Neural progenitor cell (in vitro differentiated cells): ENCODE results near the gene MRM3. TPM values are rescaled to one million over a fixed set of nuclear protein-coding genes. Genes with fewer than 3 reads are reported as not detected.
"Not testable (repeated sequence)": the region's sequence is repeated elsewhere in the genome, so short reads cannot be mapped to it uniquely, and the experiment has no call there.

Experiments
- DNase-seq: peaks from one replicate; pipeline ENCODE4 v3.0.0-alpha.2; 2016; ENCODE audit warnings: low spot score
- H2AFZ ChIP-seq: fragments of 200-600 bp; sonication (generic); replicated peaks from 2 replicates; pipeline ENCODE4 v1.6.1; 2016; ENCODE audit warnings: antibody characterized with exemption
- H3F3A ChIP-seq: fragments of 200-600 bp; sonication (generic); 2 replicates; pipeline ENCODE4 v1.6.1; 2016; ENCODE audit warnings: antibody characterized with exemption, low read depth
- H3K27ac ChIP-seq: fragments of 200-600 bp; sonication (generic); 2 replicates; pipeline ENCODE4 v1.5.1; 2016; ENCODE audit warnings: mild to moderate bottlenecking
- H3K27me3 ChIP-seq: fragments of 200-600 bp; sonication (generic); 2 replicates; pipeline ENCODE4 v1.6.1; 2016; ENCODE audit warnings: mild to moderate bottlenecking, moderate library complexity
- H3K36me3 ChIP-seq: fragments of 200-600 bp; sonication (generic); 2 replicates; pipeline ENCODE4 v1.5.1; 2016
- H3K4me1 ChIP-seq: fragments of 200-600 bp; sonication (generic); 2 replicates; pipeline ENCODE4 v1.6.1; 2016; ENCODE audit warnings: mixed run types
- H3K4me2 ChIP-seq: fragments of 200-600 bp; sonication (generic); 2 replicates; pipeline ENCODE4 v1.6.1; 2016
- H3K4me3 ChIP-seq: fragments of 200-600 bp; sonication (generic); 2 replicates; pipeline ENCODE4 v1.5.1; 2016
- H3K79me2 ChIP-seq: fragments of 200-600 bp; sonication (generic); 2 replicates; pipeline ENCODE4 v1.6.1; 2016; ENCODE audit warnings: low read depth
- H3K9ac ChIP-seq: fragments of 200-600 bp; sonication (generic); 2 replicates; pipeline ENCODE4 v1.6.1; 2016
- H3K9me3 ChIP-seq: fragments of 200-600 bp; sonication (generic); 2 replicates; pipeline ENCODE4 v1.5.1; 2016; ENCODE audit warnings: low read depth
- H4K20me1 ChIP-seq: fragments of 200-600 bp; sonication (generic); 2 replicates; pipeline ENCODE4 v1.6.1; 2016; ENCODE audit warnings: low read depth
- H3K27ac Mint-ChIP-seq: 3 replicates; pipeline ENCODE4 v1.8.0; 2021; ENCODE audit warnings: mixed read lengths
- H3K27me3 Mint-ChIP-seq: 2 replicates; pipeline ENCODE4 v1.8.0; 2022; ENCODE audit warnings: low read depth, mild to moderate bottlenecking, inconsistent platforms, moderate library complexity, mixed read lengths; ENCODE audit not compliant: insufficient read depth
- H3K36me3 Mint-ChIP-seq: 3 replicates; pipeline ENCODE4 v1.8.0; 2021; ENCODE audit warnings: mixed read lengths
- H3K4me1 Mint-ChIP-seq: 3 replicates; pipeline ENCODE4 v1.8.0; 2021; ENCODE audit warnings: mixed read lengths
- H3K4me3 Mint-ChIP-seq: 3 replicates; pipeline ENCODE4 v1.8.0; 2021; ENCODE audit warnings: mild to moderate bottlenecking, moderate library complexity, mixed read lengths
- H3K9me3 Mint-ChIP-seq: 3 replicates; pipeline ENCODE4 v1.8.0; 2020; ENCODE audit warnings: mixed read lengths
- EZH2 ChIP-seq: fragments of 200-600 bp; sonication (generic); IDR thresholded peaks from 2 replicates; pipeline ENCODE4 v1.6.1; 2017; ENCODE audit warnings: antibody characterized with exemption, mild to moderate bottlenecking, moderate library complexity
- EZH2phosphoT487 ChIP-seq: fragments of 200-600 bp; sonication (generic); IDR thresholded peaks from 2 replicates; pipeline ENCODE4 v1.6.1; 2017; ENCODE audit warnings: antibody characterized with exemption
- total RNA-seq: library from RNA; depleted of rRNA; stranded (reverse); fragments of >200 nt; gene quantifications from 2 replicates; pipeline ENCODE4 v1.2.3, GENCODE V29; 2015; ENCODE audit warnings: low replicate concordance
- TF ChIP-seq, protein P1 (sequence below): fragments of 200-600 bp; sonication (generic); IDR thresholded peaks from 2 replicates; pipeline ENCODE4 v1.5.1; 2017; ENCODE audit warnings: antibody characterized with exemption, mild to moderate bottlenecking

The MRM3 gene
- total RNA-seq, 1 donor from 2014 or later = 22.3 TPM

GRCh38 chr17:835263-835662 lies 53.1 kb downstream of the MRM3 start:
- Histone ChIP-seq H3F3A (no peaks in the 10 kb centered on the region), H3K4me1 (no peaks in the 10 kb centered on the region), H3K27me3 (no peaks in the 10 kb centered on the region), H3K36me3 (no peaks in the 10 kb centered on the region), H3K79me2 (peaks cover 26% of the 10 kb centered on the region), H3K4me3 (no peak overlapping the region), H3K4me2 (no peak overlapping the region), H3K27ac (no peak overlapping the region), H4K20me1 (no peaks in the 10 kb centered on the region), H2AFZ (no peak overlapping the region), H3K9me3 (no peaks in the 10 kb centered on the region), H3K9ac (no peak overlapping the region)
- TF ChIP-seq EZH2 (no peak), EZH2phosphoT487 (no peak)
- TF ChIP-seq, protein P1, sequence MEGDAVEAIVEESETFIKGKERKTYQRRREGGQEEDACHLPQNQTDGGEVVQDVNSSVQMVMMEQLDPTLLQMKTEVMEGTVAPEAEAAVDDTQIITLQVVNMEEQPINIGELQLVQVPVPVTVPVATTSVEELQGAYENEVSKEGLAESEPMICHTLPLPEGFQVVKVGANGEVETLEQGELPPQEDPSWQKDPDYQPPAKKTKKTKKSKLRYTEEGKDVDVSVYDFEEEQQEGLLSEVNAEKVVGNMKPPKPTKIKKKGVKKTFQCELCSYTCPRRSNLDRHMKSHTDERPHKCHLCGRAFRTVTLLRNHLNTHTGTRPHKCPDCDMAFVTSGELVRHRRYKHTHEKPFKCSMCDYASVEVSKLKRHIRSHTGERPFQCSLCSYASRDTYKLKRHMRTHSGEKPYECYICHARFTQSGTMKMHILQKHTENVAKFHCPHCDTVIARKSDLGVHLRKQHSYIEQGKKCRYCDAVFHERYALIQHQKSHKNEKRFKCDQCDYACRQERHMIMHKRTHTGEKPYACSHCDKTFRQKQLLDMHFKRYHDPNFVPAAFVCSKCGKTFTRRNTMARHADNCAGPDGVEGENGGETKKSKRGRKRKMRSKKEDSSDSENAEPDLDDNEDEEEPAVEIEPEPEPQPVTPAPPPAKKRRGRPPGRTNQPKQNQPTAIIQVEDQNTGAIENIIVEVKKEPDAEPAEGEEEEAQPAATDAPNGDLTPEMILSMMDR = no peak
- peak; percentile 46 for DNase-seq
- Mint-ChIP-seq H3K4me1 (peaks cover 2% of the 10 kb centered on the region), H3K9me3 (peaks cover 35% of the 10 kb centered on the region), H3K27ac (peak overlapping the region; percentile 26), H3K36me3 (peaks cover 33% of the 10 kb centered on the region), H3K27me3 (no peaks in the 10 kb centered on the region), H3K4me3 (no peak overlapping the region)

- H3K27me3 Mint-ChIP-seq, H3K4me3 Mint-ChIP-seq, H2AFZ ChIP-seq, H3K9ac ChIP-seq, H3K27ac Mint-ChIP-seq, H3K27ac ChIP-seq, H3K9me3 ChIP-seq, H3K36me3 ChIP-seq, H3K4me2 ChIP-seq, DNase-seq, H3K4me1 ChIP-seq, H3F3A ChIP-seq, H3K4me3 ChIP-seq, H3K27me3 ChIP-seq, H4K20me1 ChIP-seq, H3K4me1 Mint-ChIP-seq: not testable (repeated sequence)
- peaks cover 39% of the 10 kb centered on the region for H3K9me3 Mint-ChIP-seq
- H3K36me3 Mint-ChIP-seq = peaks cover 36% of the 10 kb centered on the region
- H3K79me2 ChIP-seq = peaks cover 26% of the 10 kb centered on the region
These were observed 53.6 kb downstream of the MRM3 start for GRCh38 chr17:835721-836120.

- H3K27ac ChIP-seq = no peak overlapping the region
- Mint-ChIP-seq H3K4me3 (no peak overlapping the region), H3K4me1 (peaks cover 2% of the 10 kb centered on the region), H3K27me3 (no peaks in the 10 kb centered on the region), H3K36me3 (peaks cover 40% of the 10 kb centered on the region), H3K27ac (no peak overlapping the region), H3K9me3 (peaks cover 44% of the 10 kb centered on the region)
- TF ChIP-seq EZH2phosphoT487 = no peak
- no peaks in the 10 kb centered on the region for H3K27me3 ChIP-seq
- peaks cover 26% of the 10 kb centered on the region for H3K79me2 ChIP-seq
- no peak for DNase-seq
- no peak overlapping the region for H3K4me2 ChIP-seq
- no peak overlapping the region for H3K4me3 ChIP-seq
- H2AFZ ChIP-seq = no peak overlapping the region
- H3K9ac ChIP-seq = no peak overlapping the region
- no peaks in the 10 kb centered on the region for H3K36me3 ChIP-seq
- no peaks in the 10 kb centered on the region for H3F3A ChIP-seq
- no peaks in the 10 kb centered on the region for H3K4me1 ChIP-seq
- no peaks in the 10 kb centered on the region for H3K9me3 ChIP-seq
- no peaks in the 10 kb centered on the region for H4K20me1 ChIP-seq
These were observed 54.0 kb downstream of the MRM3 start for GRCh38 chr17:836151-836550.

DNA sequence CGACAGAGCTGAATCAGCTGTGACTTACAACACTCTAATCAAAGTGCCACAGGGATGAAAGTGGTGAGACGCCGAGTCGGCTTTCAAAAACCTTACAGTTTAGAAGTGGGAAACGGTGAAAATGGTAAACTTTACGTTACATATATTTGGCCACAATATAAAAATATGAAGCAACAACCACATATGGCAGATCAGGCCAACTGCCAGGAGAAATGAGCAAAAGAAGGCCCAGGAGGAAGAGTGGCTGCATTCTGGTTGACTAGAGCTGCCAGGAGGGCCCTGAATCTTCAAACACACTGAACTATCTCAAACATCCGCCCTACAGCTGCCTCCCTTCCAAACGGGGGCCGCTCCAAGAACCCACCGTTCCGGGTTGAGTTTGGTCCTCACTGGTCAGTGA lies 56.3 kb downstream of the MRM3 start:
- H3K27ac Mint-ChIP-seq = no peak overlapping the region
- H4K20me1 ChIP-seq = peaks cover 6% of the 10 kb centered on the region

More for the DNA sequence above, 56.3 kb downstream of the MRM3 start:
- Mint-ChIP-seq H3K4me1 (peaks cover 7% of the 10 kb centered on the region), H3K4me3 (no peak overlapping the region), H3K9me3 (peaks cover 48% of the 10 kb centered on the region), H3K27me3 (peaks cover 1% of the 10 kb centered on the region), H3K36me3 (peaks cover 52% of the 10 kb centered on the region)
- Histone ChIP-seq H3F3A (no peaks in the 10 kb centered on the region), H3K9ac (no peak overlapping the region), H3K27me3 (no peaks in the 10 kb centered on the region), H3K4me3 (no peak overlapping the region), H3K79me2 (peaks cover 35% of the 10 kb centered on the region), H3K36me3 (no peaks in the 10 kb centered on the region), H3K4me1 (no peaks in the 10 kb centered on the region), H3K27ac (no peak overlapping the region), H3K4me2 (no peak overlapping the region), H3K9me3 (no peaks in the 10 kb centered on the region), H2AFZ (no peak overlapping the region)
- DNase-seq = no peak
- TF ChIP-seq EZH2 (no peak), EZH2phosphoT487 (no peak)
- TF ChIP-seq, protein P1 = no peak
